HG02970 (cell line): ENCODE results near the gene ZNF416.

ENCODE experiments used
- ATAC-seq: cut with Tn5 transposase; IDR thresholded peaks from one replicate; pipeline ENCODE4 v1.9.1; 2021; ENCODE audit warnings: mild to moderate bottlenecking, moderate library complexity, moderate number of reproducible peaks; ENCODE audit not compliant: unreplicated experiment, low FRiP score

The ZNF416 gene

GRCh38 chr19:57559404-57560025, 19.2 kb downstream of the ZNF416 start, which contains the start of gene ZNF550:
TSS of gene ZNF550 (minus strand) at chr19:57559863. CDS start at chr19:57559682, 181 bp downstream.
- ATAC-seq: peak; percentile 90

- no peak for ATAC-seq
Observed at GRCh38 chr19:57559008-57559403, 19.7 kb downstream of the ZNF416 start.

- ATAC-seq: no peak
Observed at GRCh38 chr19:57558525-57558924, 20.2 kb downstream of the ZNF416 start.

GRCh38 chr19:57557659-57558058, 21.1 kb downstream of the ZNF416 start:
- ATAC-seq: no peak

DNA sequence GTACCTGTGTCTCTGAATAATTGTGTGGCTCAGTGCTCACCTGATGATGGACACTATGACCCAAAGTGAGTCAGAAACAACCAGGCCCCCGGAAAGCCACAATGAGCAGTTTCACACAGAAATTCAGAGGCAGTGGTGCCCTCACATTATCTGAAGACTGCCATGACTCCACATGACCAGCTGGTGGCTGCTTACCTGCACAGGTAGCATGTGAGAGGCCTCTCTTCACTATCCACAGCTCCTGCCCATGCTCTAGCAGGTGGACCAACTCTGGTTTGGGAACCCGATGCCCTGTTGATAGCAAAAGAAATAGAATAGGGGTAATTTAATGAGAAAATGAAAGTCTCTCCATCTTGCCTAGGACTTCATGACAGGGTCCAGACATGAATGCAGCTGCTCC, 26.3 kb downstream of the ZNF416 start:
- ATAC-seq: no peak

GRCh38 chr19:57546513-57546912, 32.2 kb downstream of the ZNF416 start:
- no peak for ATAC-seq

GRCh38 chr19:57537953-57538547, 40.7 kb downstream of the ZNF416 start:
- ATAC-seq: no peak

GRCh38 chr19:57527136-57527881, 51.4 kb downstream of the ZNF416 start, which contains the start of gene ZNF549:
TSS of gene ZNF549 (plus strand) at chr19:57527356. CDS start at chr19:57527574, 218 bp downstream.
- ATAC-seq: peak; percentile 96
